GM21367 (cell line): ENCODE data around the gene KCNIP3.
"Not testable (repeated sequence)": the region's sequence is repeated elsewhere in the genome, so short reads cannot be mapped to it uniquely, and the experiment has no call there.

Experiments
- ATAC-seq: cut with Tn5 transposase; IDR thresholded peaks from one replicate; pipeline ENCODE4 v1.9.1; 2021; ENCODE audit not compliant: unreplicated experiment

The KCNIP3 gene

GRCh38 chr2:95359501-95359930, 62.4 kb downstream of the KCNIP3 start:
- ATAC-seq, result no peak

- ATAC-seq, result no peak
Measured at GRCh38 chr2:95361216-95361980, 64.3 kb downstream of the KCNIP3 start.

DNA sequence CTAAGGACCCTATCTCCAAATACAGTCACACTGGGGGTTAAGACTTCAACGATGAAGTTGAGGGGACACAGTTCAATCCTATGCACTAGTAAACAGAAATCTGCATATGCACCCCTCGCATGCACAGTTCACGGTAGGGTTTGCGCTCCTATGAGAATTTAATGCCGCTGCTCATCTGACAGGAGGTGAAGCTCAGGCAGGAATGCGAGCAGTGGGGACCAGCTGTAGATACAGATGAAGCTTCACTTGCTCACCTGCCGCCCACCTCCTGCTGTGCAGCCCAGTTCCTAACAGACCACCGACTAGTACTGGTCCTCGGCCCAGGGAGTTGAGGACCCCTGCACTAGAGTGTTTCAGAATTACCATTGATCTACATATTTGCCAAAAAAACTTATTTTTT, 65.3 kb downstream of the KCNIP3 start:
- no peak for ATAC-seq

DNA sequence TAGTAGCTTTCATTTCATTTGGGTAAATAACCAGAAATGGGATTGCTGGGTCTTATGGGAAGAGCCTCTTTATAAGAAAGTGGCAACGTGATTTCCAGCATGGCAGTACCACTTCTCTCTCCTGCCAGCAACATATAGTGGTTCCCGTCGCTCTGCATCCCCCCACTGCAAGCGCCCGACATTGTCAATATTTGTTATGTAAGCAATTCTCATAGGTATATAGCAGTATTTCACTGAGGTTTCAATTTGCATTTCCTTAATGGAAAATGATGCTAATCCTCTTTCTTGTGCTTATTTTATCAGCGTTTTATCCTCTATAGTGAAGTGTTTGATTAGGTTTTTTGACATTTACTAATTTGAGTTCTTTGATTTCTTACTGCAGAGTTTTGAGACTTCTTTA, 69.4 kb downstream of the KCNIP3 start:
- no peak for ATAC-seq

GRCh38 chr2:95372216-95372829, 75.2 kb downstream of the KCNIP3 start:
- no peak for ATAC-seq

- ATAC-seq, result no peak
Measured at GRCh38 chr2:95372845-95373244, 75.7 kb downstream of the KCNIP3 start.

DNA sequence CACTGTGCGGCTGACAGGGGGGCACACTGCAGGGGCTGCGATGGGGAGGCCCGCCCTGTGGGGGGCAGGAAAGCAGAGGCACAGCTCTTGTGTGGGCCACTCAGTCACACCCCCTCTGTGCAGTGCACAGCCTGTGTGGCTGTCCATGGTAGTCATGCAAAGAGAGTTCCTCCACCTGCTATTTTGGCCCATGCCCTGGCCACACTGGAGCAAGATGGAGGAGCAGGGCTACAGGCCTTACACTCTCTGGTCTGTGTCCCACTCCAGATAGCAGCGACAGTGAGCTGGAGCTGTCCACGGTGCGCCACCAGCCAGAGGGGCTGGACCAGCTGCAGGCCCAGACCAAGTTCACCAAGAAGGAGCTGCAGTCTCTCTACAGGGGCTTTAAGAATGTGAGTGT, 76.9 kb downstream of the KCNIP3 start:
- no peak for ATAC-seq

GRCh38 chr2:95374451-95374920, 77.3 kb downstream of the KCNIP3 start:
- no peak for ATAC-seq

DNA sequence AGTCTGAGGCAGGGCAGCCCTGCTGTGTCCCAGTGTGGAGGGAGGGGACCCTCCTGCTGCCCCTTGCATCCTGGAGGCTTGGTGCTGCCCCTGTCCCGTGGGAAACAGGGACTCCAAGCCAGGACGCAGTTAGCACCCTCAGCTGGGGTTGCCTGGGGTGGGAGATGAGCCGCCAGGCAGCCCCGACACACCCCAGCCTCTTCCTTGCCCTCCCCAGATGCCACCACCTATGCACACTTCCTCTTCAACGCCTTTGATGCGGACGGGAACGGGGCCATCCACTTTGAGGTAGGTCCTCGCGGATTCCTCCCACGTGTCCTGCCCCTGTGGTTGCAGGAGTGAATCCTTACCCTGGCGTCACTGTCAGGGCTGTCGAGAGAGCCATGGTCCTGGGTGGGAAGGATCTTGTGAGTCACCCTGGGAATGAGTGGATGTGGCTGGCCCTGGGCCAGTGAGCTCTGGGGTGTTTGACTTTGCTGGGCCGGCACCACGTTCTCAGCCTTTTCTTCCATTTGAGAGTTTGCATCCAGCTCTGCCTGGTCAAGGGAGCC, 77.8 kb downstream of the KCNIP3 start:
- no peak for ATAC-seq

DNA sequence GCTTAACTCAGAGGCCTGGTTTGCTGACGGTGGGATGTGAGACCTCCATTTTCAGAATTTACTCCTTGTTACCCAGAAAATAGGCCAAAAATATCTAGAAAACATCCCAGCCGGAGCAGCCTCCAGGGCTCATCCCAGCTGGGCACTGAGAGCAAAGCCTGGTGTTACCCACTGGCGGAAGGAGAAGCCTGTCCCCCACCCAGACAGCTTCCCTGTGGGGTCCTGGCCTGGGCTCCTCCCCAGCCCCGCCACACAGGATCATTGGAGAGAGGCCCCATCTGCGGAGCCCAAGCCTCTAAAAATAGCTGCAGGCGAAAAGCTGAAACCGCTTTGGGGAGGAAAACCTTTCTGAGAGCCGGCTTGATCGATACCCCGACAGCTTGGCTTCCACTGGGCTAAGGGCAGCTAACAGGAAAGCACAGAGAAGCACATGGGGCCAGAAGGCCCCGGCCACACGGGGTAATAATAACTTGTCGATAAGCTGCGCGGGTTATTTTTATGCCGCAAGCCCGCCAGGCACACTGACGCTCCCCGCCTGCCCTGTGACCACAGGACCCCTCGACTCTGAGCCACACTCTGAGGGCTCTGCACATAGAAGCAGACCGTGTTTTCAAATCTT, 78.5 kb downstream of the KCNIP3 start:
- no peak for ATAC-seq

GRCh38 chr2:95376311-95377215, 79.4 kb downstream of the KCNIP3 start:
- ATAC-seq, result no peak

DNA sequence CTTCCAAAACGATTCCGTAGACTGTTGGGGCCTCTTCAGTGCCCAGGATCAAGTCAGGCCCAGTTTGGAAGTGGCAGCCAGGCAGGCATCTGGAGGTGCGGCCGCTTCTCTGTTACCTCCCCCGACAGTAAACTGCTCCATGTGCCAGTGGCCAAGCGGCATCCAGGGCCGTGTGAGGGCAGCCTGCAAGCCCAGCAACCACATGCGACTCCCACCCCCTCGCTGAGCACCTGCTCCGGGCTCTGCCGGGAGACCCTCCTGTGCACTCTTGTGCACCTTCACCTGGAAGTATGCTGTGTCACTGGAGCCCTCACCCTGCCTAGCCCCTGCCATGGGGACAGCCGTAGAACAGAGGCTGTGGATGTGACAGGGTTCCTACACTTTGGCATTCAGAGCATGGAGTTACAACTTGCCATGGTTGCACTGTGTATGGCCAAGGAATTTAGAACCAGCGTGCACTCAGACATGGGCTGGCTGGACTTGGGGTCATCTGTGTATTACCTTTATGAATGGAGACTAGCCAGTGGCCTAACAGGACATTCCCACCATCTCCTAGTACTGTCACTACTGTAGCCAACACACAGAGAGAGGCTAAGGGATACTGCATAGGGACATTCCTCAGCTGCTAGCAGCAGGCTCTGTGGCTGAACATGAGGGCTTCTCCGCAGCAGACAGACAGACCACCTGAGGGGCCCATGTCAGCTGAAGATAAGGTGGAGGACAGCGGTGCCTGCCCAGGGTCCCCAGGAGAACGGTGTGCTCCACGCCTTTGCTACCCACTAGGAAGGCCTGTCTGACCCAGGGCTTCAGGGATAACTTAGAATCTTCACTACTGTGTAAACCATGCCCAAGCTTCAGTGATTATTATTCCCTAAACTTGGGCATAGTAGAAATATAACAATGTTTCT, 80.3 kb downstream of the KCNIP3 start:
- no peak for ATAC-seq

DNA sequence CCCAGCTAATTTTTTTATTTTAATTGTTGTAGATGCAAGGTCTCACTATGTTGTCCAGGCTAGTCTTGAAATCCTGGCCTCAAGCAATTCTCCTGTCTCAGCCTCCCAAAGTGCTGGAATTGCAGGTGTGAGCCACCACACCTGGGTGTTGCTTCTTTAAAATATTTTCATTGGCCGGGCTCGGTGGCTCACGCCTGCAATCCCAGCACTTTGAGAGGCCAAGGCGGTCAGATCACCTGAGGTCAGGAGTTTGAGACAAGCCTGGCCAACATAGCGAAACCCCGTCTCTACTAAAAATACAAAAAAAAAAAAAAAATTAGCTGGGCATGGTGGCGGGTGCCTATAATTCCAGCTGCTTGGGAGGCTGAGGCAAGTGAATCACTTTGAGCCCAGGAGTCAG, 81.1 kb downstream of the KCNIP3 start:
- ATAC-seq, result not testable (repeated sequence)

GRCh38 chr2:95379371-95379831, 82.3 kb downstream of the KCNIP3 start:
- no peak for ATAC-seq

- ATAC-seq, result no peak
Measured at GRCh38 chr2:95380280-95380679, 83.1 kb downstream of the KCNIP3 start.

- ATAC-seq, result no peak
Measured at GRCh38 chr2:95380731-95381130, 83.6 kb downstream of the KCNIP3 start.

- ATAC-seq, result no peak
Measured at GRCh38 chr2:95381212-95382191, 84.4 kb downstream of the KCNIP3 start.

DNA sequence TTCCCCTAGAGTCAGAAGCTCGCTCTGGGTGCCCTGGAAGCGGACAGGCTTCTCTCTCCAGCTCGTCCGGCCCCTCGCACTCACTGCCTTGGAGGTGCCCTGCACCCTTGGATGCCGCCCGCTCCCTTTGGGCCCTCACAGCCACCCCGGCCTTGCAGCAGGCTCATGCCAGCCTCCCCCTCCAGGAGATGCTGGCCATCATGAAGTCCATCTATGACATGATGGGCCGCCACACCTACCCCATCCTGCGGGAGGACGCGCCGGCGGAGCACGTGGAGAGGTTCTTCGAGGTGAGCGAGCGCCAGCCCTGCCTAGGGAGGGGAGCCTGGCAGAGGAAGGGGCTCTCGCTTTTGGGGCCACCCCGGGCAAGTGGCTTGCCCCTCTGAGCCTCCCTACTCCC, 85.0 kb downstream of the KCNIP3 start:
- ATAC-seq, result no peak
